Posterior vena cava (tissue), 2 donors: ENCODE results near the gene SPINT4. TPM values are rescaled to one million over a fixed set of nuclear protein-coding genes. Genes with fewer than 3 reads are reported as not detected.
"Not testable (repeated sequence)": the region's sequence is repeated elsewhere in the genome, so short reads cannot be mapped to it uniquely, and the experiment has no call there.

Experiments used
- DNase-seq: peaks from one replicate; pipeline ENCODE4 v3.0.0-alpha.2; 2020; ENCODE audit warnings: low spot score
- intact Hi-C, 2 donors: fragments of 100-400 bp; cut with DNase I; formaldehyde crosslinking; loops; one replicate each; pipeline versions ENCODE4 v1.14.1 to v1.14.2; 2022 to 2023
- microRNA-seq, 2 donors: library from miRNA; unstranded; fragments of <30 nt; microRNA quantifications; one replicate each; pipeline ENCODE4 v1.2.0, GENCODE V29; 2020 to 2021; ENCODE audit warnings: borderline microRNAs expressed in 2 of 2
- total RNA-seq, 2 donors: library from RNA; stranded (reverse); fragmentation: NEBNext Ultra II Directional; extraction: Animal tissue kit (Norgen Biotek cat#: 25700); gene quantifications; one replicate each; pipeline ENCODE4 v1.2.1, GENCODE V29; 2021
- donor health status: DM: yes; HTN: yes; CAD: no.
- donor health status: DM: yes; HTN: yes; CAD: no.

SPINT4 gene
- total RNA-seq, 2 donors from 2014 or later: not detected

- DNase-seq, intact Hi-C loops: not testable (repeated sequence)
Observed at GRCh38 chr20:45761966-45762365, 39.8 kb downstream of the SPINT4 start.

GRCh38 chr20:45764618-45765282 lies 42.6 kb downstream of the SPINT4 start:
- intact Hi-C loops: loop anchor here in 1 of 2 donors (5.0 kb wide), 1 partner anchor 313 kb away; no protein-coding TSS in a partner anchor
- DNase-seq: not testable (repeated sequence)

- intact Hi-C loops: loop anchor here in 1 of 2 donors (5.0 kb wide), 1 partner anchor 312 kb away; no protein-coding TSS in a partner anchor
- DNase-seq: no peak
Observed at GRCh38 chr20:45765307-45765875, 43.2 kb downstream of the SPINT4 start.

GRCh38 chr20:45765980-45766379 lies 43.8 kb downstream of the SPINT4 start:
- intact Hi-C loops: loop anchor here in 1 of 2 donors (5.0 kb wide), 1 partner anchor 311 kb away; no protein-coding TSS in a partner anchor
- no peak for DNase-seq

- intact Hi-C loops: loop anchor here in 1 of 2 donors (5.0 kb wide), 1 partner anchor 309 kb away; no protein-coding TSS in a partner anchor
- DNase-seq: no peak
Observed at GRCh38 chr20:45768479-45768878, 46.3 kb downstream of the SPINT4 start.

GRCh38 chr20:45771182-45771759 lies 49.1 kb downstream of the SPINT4 start:
- intact Hi-C loops: loop anchor here (5.0 to 10.0 kb wide), 4 partner anchors 226 to 459 kb away; partner anchors contain the start of genes EPPIN (in 1 of the 2) and WFDC2 (in 1 of the 2)
- peak; percentile 91 for DNase-seq

- intact Hi-C loops: loop anchor here (5.0 to 10.0 kb wide), 4 partner anchors 228 to 460 kb away; partner anchors contain the start of genes EPPIN (in 1 of the 2) and WFDC2 (in 1 of the 2)
- DNase-seq: no peak
Observed at GRCh38 chr20:45772693-45773092, 50.5 kb downstream of the SPINT4 start.

- intact Hi-C loops: loop anchor here (5.0 to 10.0 kb wide), 4 partner anchors 230 to 463 kb away; partner anchors contain the start of genes EPPIN (in 1 of the 2) and WFDC2 (in 1 of the 2)
- no peak for DNase-seq
Observed at GRCh38 chr20:45774945-45775344, 52.8 kb downstream of the SPINT4 start.

- DNase-seq: no peak
- intact Hi-C loops: loop anchor here in 1 of 2 donors (10.0 kb wide), 2 partner anchors 231 to 311 kb away; partner anchors contain the start of genes EPPIN and WFDC2
Observed at GRCh38 chr20:45775411-45775810, 53.3 kb downstream of the SPINT4 start.

Small RNA genes lying within 50 kb of the gene (microRNA-seq; reads per million reads assigned to microRNA genes)
- gene MIR3617: 43.6 to 104 reads per million in 2 donors

Other genes starting within 250 kb of the SPINT4 start
- gene SPINT3, start 206.7 kb upstream of the SPINT4 start, total RNA-seq: not detected
- not detected for gene WFDC6, start 182.9 kb upstream of the SPINT4 start, total RNA-seq
- gene EPPIN, start 174.9 kb upstream of the SPINT4 start, total RNA-seq: not detected
- not detected for gene WFDC8, start 143.1 kb upstream of the SPINT4 start, total RNA-seq
- not detected for gene WFDC10A, start 92.6 kb upstream of the SPINT4 start, total RNA-seq
- gene WFDC9, start 91.1 kb upstream of the SPINT4 start, total RNA-seq: not detected
- not detected for gene WFDC11, start 52.1 kb upstream of the SPINT4 start, total RNA-seq
- not detected for gene WFDC13, start 20.3 kb upstream of the SPINT4 start, total RNA-seq
- gene WFDC10B, start 17.3 kb upstream of the SPINT4 start, total RNA-seq: under 1 TPM in 1 of 2 donors, not detected in 1; 0.48 TPM
- gene WFDC3, start 69.5 kb downstream of the SPINT4 start, total RNA-seq: 1 to 10 TPM in 1 of 2 donors, not detected in 1; 4.7 TPM
- 10 to 100 TPM; 20.3 to 23.7 TPM for gene DNTTIP1, start 69.6 kb downstream of the SPINT4 start, total RNA-seq
- under 1 TPM in 1 of 2 donors, not detected in 1; 0.79 TPM for gene UBE2C, start 90.3 kb downstream of the SPINT4 start, total RNA-seq
- gene TNNC2, start 105.0 kb downstream of the SPINT4 start, total RNA-seq: under 1 TPM; 0.48 to 0.60 TPM
- gene SNX21, start 111.5 kb downstream of the SPINT4 start, total RNA-seq: 10 to 100 TPM; 35.8 to 55.4 TPM
- gene ACOT8, start 135.0 kb downstream of the SPINT4 start, total RNA-seq: 10 to 100 TPM; 12.2 to 14.1 TPM
- gene ZSWIM3, start 135.3 kb downstream of the SPINT4 start, total RNA-seq: 1 to 10 TPM; 2.3 to 2.5 TPM
- gene ZSWIM1, start 158.9 kb downstream of the SPINT4 start, total RNA-seq: 1 to 10 TPM; 6.5 to 7.0 TPM
- gene SPATA25, start 165.3 kb downstream of the SPINT4 start, total RNA-seq: 1 to 10 TPM in 1 of 2 donors, under 1 TPM in 1; 1.00 to 9.6 TPM
- 10 to 100 TPM; 10.0 to 35.4 TPM for gene NEURL2, start 168.9 kb downstream of the SPINT4 start, total RNA-seq
- 100 to 1,000 TPM in 1 of 2 donors, 10 to 100 TPM in 1; 81.2 to 112 TPM for gene CTSA, start 169.0 kb downstream of the SPINT4 start, total RNA-seq
- gene PLTP, start 189.8 kb downstream of the SPINT4 start, total RNA-seq: 100 to 1,000 TPM; 134 to 689 TPM
- gene PCIF1, start 212.3 kb downstream of the SPINT4 start, total RNA-seq: 10 to 100 TPM; 27.3 to 35.7 TPM
- 10 to 100 TPM; 12.6 to 13.7 TPM for gene ZNF335, start 249.9 kb downstream of the SPINT4 start, total RNA-seq